Femur (tissue), 1 donor: ENCODE results near the gene RCC1.
A peak's percentile ranks its signal among the peaks of the same experiment; 100 is the strongest.
"Not testable (repeated sequence)": the region's sequence is repeated elsewhere in the genome, so short reads cannot be mapped to it uniquely, and the experiment has no call there.

Experiments
- DNase-seq: peaks from one replicate; pipeline ENCODE4 v3.0.0-alpha.2; 2017

RCC1 gene

DNA sequence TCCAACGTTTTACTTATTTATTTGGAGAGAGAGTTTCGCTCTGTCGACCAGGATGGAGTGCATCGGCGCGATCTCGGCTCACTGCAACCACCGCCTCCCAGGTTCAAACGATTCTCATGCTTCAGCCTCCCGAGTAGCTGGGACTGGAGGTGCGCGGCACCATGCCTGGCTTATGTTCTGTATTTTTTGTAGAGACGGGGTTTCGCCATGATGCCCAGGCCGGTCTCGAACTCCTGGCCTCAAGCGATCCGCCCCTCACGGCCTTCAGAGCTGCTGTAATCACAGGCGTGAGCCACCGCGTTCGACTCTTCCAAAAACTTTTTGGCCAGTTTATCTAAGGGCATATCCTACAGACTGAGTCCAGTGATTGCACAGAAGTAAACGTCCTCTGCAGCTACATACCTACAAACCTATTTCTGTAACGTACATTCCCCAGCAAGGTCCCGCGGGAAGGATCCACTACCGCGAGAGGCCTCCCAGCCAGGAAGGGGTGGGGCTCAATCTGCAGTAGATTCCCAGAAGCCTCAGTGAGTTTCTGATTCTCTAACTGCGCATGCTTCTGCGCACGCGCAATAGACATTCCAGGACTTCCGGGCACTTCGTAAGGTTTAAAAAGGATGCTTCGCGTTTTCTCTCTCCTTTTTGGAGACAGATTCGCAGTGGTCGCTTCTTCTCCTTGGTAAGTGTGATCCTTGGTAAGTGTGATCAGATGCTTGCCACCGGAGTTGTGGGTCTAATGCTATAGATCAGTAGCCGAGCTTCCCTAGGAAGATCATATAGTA is at the start of gene RCC1:
TSS of gene RCC1 (plus strand) at position 638 of the 782 bp plus-strand sequence. CDS start 23,824 bp downstream, outside the sequence.
- DNase-seq = peak; percentile 99

DNA sequence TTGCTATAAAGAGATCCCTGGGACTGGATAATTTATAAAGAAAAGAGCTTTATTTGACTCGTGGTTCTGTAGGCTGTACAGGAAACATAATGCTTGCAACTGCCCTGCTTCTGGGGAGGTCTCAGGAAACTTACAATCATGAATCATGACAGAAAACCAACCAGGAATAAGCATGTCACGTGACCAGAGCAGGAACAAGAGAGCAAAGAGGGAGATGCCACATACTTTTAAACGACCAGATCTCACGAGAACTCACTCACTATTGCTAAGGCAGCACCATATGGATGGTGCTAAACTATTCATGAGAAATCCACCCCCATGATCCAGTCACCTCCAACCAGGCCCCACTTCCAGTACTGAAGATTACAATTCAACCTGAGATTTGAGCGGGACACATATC is 49.8 kb upstream of the RCC1 start:
- no peak for DNase-seq

DNA sequence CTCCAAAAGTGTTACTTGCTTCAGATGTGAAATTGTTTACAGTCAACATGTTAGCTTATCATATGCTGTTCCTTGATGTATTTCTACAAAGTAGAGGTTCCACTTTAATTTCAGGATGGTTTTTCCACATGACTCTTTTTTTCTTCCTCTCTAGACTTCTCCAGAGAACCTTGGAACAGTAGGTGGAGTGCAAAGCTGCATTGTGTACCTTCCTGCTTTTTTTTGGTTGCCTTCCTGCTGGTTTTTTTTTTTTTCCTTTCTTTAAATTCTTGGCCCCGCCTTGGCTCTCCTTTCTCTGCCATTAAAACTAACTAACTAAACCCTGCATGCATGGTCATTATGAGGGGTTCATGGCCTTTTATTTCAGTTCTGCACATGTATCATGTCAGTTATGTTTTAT is 48.2 kb upstream of the RCC1 start:
- no peak for DNase-seq

DNA sequence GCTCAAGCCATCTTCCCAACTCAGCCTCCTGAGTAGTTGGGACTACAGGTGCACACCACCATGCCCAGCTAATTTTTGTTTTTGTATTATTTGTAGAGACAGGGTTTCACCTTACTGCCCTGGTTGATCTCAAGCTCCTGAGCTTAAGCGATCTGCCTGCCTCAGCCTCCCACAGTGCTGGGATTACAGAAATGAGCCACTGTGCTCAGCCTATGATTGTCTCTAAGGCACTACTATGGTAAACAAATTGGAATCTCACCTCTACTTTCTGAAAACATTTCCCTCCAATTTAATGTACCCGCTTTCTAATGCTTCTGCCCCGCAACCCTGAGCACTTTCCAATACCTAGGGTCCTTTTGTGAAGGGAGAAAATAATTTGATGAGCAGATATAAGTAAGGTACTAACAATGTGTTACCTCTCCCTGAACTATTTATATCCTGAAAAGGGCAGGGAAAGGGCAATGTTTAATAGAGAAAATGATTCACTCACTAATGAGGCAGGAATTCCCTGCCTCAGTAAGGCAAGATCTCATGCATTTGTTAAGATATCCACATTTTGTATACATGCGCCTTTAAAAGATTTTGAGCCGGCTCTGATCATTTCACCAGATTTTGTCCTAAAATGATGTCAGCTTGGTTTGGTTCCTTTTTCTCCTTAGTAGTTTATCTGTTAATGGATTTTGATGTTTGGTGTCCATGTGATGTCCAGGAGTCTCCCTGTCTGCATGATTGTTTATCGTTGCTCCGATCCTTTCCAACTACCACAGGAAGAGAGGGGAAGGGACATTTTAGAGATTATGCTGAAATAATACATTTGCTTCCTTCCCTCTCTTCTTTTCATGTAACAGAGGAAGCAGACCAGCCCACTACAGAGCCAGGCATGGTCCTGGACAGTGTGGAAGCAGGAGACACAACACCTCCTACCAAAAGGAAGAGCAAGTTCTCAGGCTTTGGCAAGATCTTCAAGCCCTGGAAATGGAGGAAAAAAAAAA is 47.3 kb upstream of the RCC1 start:
- no peak for DNase-seq

GRCh38 chr1:28466226-28466778 is 39.5 kb upstream of the RCC1 start:
- no peak for DNase-seq

DNA sequence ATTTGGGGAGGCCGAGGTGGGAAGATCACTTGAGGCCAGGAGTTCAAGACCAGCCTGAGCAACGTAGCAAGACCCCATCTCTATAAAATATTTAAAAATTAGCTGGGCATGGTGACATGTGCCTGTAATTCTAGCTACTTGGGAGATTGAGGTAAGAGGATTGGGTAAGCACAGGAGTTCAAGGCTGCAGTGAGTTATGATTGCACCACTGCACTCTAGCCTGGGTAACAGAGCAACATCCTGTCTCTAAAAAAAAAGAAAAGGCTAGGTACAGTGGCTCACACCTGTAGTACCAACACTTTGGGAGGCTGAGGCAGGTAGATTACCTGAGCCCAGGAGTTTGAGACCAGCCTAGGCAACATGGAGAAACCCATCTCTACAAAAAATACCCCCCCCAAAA is 35.7 kb upstream of the RCC1 start:
- no peak for DNase-seq

DNA sequence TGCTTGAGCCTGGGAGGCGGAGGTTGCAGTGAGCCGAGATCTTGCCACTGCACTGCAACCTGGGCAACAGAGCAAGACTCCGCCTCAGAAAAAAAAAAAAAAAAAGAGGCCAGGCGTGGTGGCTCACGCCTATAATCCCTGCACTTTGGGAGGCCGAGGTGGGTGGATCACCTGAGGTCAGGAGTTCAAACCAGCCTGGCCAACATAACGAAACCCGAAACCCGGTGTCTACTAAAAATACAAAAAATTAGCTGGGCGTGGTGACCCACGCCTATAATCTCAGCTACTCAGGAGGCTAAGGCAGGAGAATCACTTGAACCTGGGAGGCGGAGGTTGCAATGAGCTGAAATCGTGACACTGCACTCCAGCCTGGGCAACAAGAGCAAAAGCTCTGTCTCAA is 26.3 kb upstream of the RCC1 start:
- DNase-seq = not testable (repeated sequence)

GRCh38 chr1:28480308-28480707 is 25.5 kb upstream of the RCC1 start:
- no peak for DNase-seq

GRCh38 chr1:28482138-28482537 is 23.7 kb upstream of the RCC1 start:
- DNase-seq = no peak

DNA sequence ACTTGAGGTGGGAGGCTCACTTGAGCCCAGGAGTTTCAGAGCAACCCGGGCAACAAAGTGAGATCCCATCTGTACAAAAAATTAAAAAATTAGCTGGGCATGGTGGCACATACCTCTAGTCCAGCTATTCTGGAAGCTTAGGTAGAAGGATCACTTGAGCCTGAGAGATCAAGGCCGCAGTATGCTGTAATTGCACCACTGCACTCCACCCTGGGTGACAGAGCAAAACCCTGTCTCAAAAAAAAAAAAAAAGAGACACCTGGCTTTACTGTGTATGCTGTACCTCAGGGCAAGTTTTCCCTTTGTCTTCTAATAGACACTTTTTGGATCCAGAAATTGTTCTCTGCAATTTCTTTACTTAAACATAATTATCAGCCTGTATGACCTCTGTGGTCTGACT is 23.1 kb upstream of the RCC1 start:
- DNase-seq = no peak

DNA sequence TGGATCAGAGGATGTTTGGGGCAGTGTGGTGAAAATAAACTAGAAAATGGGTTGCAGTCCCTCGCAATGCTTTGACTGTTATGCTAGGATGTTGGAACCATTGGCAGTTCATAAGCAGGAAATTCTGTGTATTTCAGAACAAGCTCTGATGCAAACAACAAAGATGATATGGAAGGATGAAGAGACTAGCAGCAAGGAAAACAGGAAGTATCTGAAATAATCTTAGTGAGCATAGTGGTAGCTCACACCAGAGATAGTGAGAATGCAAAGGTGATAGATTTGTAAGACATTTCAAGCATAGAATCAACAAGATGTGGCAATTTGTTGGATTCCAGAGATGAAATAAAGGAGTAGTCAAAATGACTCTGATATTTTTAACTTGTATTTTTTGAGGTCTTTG is 11.1 kb upstream of the RCC1 start:
- no peak for DNase-seq

GRCh38 chr1:28499553-28499952 is 6.3 kb upstream of the RCC1 start:
- DNase-seq = no peak

DNA sequence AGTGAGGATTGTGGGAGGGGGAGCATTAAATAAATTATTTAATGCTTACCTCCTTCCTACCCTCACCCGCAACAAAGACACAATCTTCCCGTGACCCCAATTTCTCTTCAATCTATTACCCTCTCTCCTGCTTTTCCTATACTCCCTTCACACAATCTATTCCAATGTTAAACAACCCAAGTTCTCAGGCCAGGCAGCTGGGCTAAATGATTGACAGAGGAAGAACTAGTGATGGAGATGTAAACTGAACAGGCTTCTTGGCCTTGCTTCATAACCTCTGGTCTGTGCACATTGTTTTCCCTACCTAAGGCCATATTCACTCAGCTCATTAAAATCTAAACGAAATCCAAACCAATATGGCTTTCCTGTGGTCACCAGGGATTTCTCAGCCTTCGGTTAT is 3.9 kb upstream of the RCC1 start:
- no peak for DNase-seq

GRCh38 chr1:28503117-28503516 is 2.7 kb upstream of the RCC1 start:
- DNase-seq = no peak

GRCh38 chr1:28506907-28507246 is 1.0 kb downstream of the RCC1 start:
- DNase-seq = no peak

GRCh38 chr1:28507247-28507645 is 1.4 kb downstream of the RCC1 start:
- no peak for DNase-seq

- no peak for DNase-seq
Measured at GRCh38 chr1:28507646-28508434, 2.0 kb downstream of the RCC1 start.

DNA sequence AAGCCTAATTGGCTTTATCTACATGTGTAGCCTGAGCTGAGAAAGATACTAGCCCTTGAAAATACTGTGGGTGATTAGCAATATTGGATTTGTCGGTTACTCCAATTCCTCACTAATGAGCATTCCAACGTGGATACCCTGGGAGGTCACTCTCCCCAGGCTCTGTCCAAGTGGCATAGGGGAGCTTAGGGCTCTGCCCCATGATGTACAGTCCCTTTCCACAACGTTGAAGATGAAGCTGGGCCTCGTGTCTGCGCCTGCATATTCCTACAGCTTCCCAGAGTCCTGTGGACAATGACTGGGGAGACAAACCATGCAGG is 2.6 kb downstream of the RCC1 start:
- DNase-seq = no peak

GRCh38 chr1:28509705-28510272 is 3.9 kb downstream of the RCC1 start:
- DNase-seq = no peak

DNA sequence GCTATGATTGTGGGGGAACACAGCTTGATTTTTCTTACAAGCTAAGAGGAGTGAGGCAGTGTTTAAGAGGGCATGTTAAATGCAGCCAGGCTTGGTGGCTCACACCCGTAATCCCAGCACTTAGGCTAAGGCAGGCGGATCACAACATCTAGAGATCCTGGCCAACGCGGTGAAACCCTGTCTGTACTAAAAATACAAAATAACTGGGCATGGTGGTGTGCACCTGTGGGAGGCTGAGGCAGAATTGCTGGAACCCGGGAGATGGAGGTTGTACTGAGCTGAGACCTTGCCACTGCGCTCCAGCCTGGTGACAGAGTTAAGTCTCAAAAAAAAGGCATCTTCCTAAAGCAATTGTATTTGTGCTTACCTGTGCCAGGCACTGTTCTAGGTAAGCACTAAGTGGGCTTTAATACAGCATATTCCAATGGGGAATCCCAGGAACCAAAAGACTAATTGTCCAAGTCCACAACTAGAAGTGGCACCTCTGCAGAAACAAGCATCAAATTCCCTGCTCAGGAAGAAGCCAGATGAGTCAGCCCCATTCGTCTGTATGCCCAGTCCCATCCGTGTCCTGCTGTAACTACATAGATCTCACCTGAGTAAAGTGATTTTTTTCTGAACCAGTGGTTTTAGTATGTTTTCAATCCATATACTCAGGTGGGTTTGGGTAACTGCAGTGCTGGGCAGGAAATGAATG is 4.6 kb downstream of the RCC1 start:
- DNase-seq = no peak

DNA sequence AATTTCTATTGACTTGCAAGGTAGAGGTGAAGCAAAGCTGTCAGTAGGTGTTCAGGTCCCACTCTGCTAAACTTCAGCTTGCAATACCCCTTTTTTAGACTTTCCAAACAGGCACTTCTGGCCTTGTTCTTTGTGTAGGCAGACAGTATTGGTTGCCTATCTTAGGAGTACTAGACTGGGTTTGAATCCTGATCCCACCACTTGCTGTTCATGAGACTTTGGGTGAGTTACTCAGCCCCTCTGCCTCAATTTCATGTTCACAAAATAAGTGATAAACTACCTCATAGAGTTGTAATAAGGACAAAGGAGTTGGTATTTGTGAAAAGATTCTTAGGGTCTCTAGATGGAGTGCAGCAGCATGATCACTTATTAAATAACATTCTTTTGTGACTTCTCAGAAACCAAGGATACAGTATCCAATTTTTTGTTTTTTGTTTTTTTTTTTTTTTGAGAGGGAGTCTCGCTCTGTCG is 5.2 kb downstream of the RCC1 start:
- DNase-seq = no peak

- DNase-seq = no peak
Measured at GRCh38 chr1:28512058-28512611, 6.3 kb downstream of the RCC1 start.
